ENCODE measurements around the gene SERPINA5. TPM values are rescaled to one million over a fixed set of nuclear protein-coding genes. Genes with fewer than 3 reads are reported as not detected.

Gene SERPINA5
- total and polyA plus RNA-seq, 2 of the 13 experiments (the other 11 are each of a cell fraction or from before 2014, with no cell fraction given): 449 to 498 TPM

- TF ChIP-seq TIGD3 (CRISPR knock-in tag; IDR thresholded peaks at IDR 0.05; ENCODE audit: borderline replicate concordance) (no peak; the same call in 1 of the 2 replicates), U2AF1 (optimal IDR thresholded peaks at IDR 0.05; ENCODE audit: low read depth, low read length) (no peak), NFYB (CRISPR knock-in tag; IDR thresholded peaks at IDR 0.05) (no peak), FOSL2 (CRISPR knock-in tag; IDR thresholded peaks at IDR 0.05) (peak; percentile 98), KMT2A (CRISPR knock-in tag; IDR thresholded peaks at IDR 0.05) (peak; percentile 48; the same call in 1 of the 2 replicates), MAFK (conservative IDR thresholded peaks at IDR 0.05 in 1 of 2, IDR thresholded peaks at IDR 0.05 in 1 of 2; ENCODE audit: low read length in 2 of 2) (peak; percentile 73 to 82), ATF5 (CRISPR knock-in tag; IDR thresholded peaks at IDR 0.05; ENCODE audit: low read depth) (no peak), ZNF543 (CRISPR knock-in tag; IDR thresholded peaks at IDR 0.05) (peak; percentile 47; the same call in 1 of the 2 replicates), ZNF768 (CRISPR knock-in tag; IDR thresholded peaks at IDR 0.05) (no peak), ZNF10 (CRISPR knock-in tag; IDR thresholded peaks at IDR 0.05; ENCODE audit: borderline replicate concordance, low read depth) (no peak), ZIK1 (CRISPR knock-in tag; IDR thresholded peaks at IDR 0.05; ENCODE audit: borderline replicate concordance, low read depth) (no peak), GPBP1L1 (CRISPR knock-in tag; IDR thresholded peaks at IDR 0.05) (no peak), ZNF281 (CRISPR knock-in tag; IDR thresholded peaks at IDR 0.05; ENCODE audit: borderline replicate concordance) (peak; percentile 82; the same call in 1 of the 2 replicates), FUBP1 (CRISPR knock-in tag; IDR thresholded peaks at IDR 0.05; ENCODE audit: borderline replicate concordance) (no peak), KAT7 (CRISPR knock-in tag; IDR thresholded peaks at IDR 0.05; ENCODE audit: borderline replicate concordance) (no peak; the same call in 1 of the 2 replicates), GZF1 (CRISPR knock-in tag; IDR thresholded peaks at IDR 0.05) (no peak), SSRP1 (CRISPR knock-in tag; IDR thresholded peaks at IDR 0.05) (peak; percentile 54; the same call in 1 of the 2 replicates), MYC (CRISPR knock-in tag; IDR thresholded peaks at IDR 0.05; ENCODE audit: borderline replicate concordance) (peak; percentile 63; the same call in 1 of the 2 replicates)
Observed at GRCh38 chr14:94598816-94599655, 17.8 kb downstream of the SERPINA5 start (continued).
